ENCODE data around the gene CIB4. TPM values are rescaled to one million over a fixed set of nuclear protein-coding genes. Genes with fewer than 3 reads are reported as not detected.

CIB4 gene
- total RNA-seq, 1 experiment from 2014 or later, result not detected

DNA sequence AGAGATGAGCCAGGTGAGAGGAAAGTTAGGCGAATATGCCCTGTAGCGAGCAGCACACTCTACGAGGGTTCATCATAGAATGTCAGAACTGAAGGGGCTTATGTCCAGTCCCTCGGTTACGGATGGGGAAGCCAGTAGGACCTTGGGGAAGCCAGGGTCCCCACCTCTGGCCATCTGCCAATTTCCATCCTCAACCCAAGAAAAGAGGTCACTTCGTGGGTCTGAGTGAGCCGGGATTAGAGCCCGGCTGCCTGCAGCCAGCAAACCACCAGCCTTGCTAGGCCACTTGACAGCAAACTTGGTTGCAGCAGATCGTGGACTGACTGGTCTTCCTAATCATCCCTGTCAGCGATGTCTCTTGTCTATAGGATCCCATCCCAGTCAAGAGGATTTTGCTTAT is 11.4 kb downstream of the CIB4 start:
- no peaks in the 10 kb centered on the region for H3K27me3 ChIP-seq (replicated peaks; ENCODE audit: insufficient read depth, low read depth, low read length, poor library complexity)
- CTCF ChIA-PET, result no interaction called here
- no peak overlapping the region for H3K4me3 ChIP-seq (ENCODE audit: low read depth, low read length, poor library complexity, severe bottlenecking)
- H3K36me3 ChIP-seq (ENCODE audit: insufficient read depth, low read length, poor library complexity, severe bottlenecking), result no peaks in the 10 kb centered on the region
- no peak for DNase-seq (ENCODE audit: low spot score)
- no peak overlapping the region for H3K27ac ChIP-seq (ENCODE audit: low read depth, low read length, poor library complexity, severe bottlenecking)
- H3K4me1 ChIP-seq (ENCODE audit: insufficient read depth, low read length, poor library complexity, severe bottlenecking), result no peaks in the 10 kb centered on the region
- intact Hi-C loops (cut with micrococcal nuclease; ENCODE audit: unreplicated experiment), result no loop called here
- POLR2A ChIA-PET (ENCODE audit: low non-redundant PET), result no interaction called here
- no TSS peak for BruUV-seq (replicated peaks)
- H3K9me3 ChIP-seq (ENCODE audit: low read depth, low read length, poor library complexity, severe bottlenecking), result no peaks in the 10 kb centered on the region
- TF ChIP-seq CTCF (conservative IDR thresholded peaks at IDR 0.05; ENCODE audit: low read depth, low read length), result no peak

- TF ChIP-seq EZH2 (IDR thresholded peaks at IDR 0.05; ENCODE audit: borderline replicate concordance, low read depth, low read length, poor library complexity, severe bottlenecking), result no peak
- no peak for TF ChIP-seq CTCF (conservative IDR thresholded peaks at IDR 0.05; ENCODE audit: low read depth, low read length)
- CTCF ChIA-PET, result no interaction called here
- no peaks in the 10 kb centered on the region for H3K36me3 ChIP-seq (ENCODE audit: insufficient read depth, low read length, poor library complexity, severe bottlenecking)
- BruUV-seq (replicated peaks), result no TSS peak
- H3K4me1 ChIP-seq (ENCODE audit: insufficient read depth, low read length, poor library complexity, severe bottlenecking), result no peaks in the 10 kb centered on the region
- intact Hi-C loops (cut with micrococcal nuclease; ENCODE audit: unreplicated experiment), result no loop called here
- H3K27me3 ChIP-seq (replicated peaks; ENCODE audit: insufficient read depth, low read depth, low read length, poor library complexity), result no peaks in the 10 kb centered on the region
- no peaks in the 10 kb centered on the region for H3K9me3 ChIP-seq (ENCODE audit: low read depth, low read length, poor library complexity, severe bottlenecking)
- no peak overlapping the region for H3K4me3 ChIP-seq (ENCODE audit: low read depth, low read length, poor library complexity, severe bottlenecking)
- no peak for DNase-seq (ENCODE audit: low spot score)
- no peak overlapping the region for H3K27ac ChIP-seq (ENCODE audit: low read depth, low read length, poor library complexity, severe bottlenecking)
- POLR2A ChIA-PET (ENCODE audit: low non-redundant PET), result no interaction called here
These were observed 11.9 kb downstream of the CIB4 start for GRCh38 chr2:26629346-26629630.

DNA sequence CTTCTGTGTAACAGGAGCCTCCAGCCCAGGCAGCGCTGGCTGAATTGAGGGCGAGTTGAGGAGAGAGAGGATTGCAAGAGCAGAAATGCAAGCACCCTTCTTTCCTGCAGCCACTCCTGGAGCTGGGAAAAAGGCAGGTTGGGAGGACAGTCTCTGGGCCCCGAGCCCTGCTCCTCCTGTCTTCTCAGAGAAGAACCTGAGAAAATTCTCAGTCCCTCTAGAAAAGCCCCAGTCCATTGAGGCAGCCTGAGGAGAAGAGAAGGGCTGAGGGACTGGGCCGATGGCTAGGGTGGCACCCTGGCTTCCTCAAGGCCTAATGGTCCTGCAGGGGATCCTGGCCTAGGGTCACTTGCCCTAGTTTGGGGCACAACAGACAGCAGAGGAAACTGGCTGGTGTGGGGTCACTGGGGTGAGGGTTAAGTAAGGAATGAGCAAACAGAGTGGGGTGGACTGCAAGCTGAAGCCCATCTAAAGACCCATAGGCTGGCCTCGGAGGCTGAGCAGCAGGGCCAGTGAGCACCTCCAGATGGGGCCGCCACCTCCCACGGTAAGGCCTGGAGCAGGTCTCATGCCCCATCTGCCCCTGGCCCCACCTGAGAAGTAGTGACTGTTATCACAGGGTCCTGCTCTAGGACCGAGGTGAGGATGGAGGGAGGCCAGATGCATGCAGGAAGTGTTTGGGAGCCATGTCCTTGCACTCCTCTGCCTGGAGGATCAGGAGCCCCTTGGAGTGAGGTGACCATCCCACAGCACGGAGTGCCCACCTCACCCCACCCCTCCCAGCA is 12.4 kb downstream of the CIB4 start:
- Histone ChIP-seq H3K4me1 (ENCODE audit: insufficient read depth, low read length, poor library complexity, severe bottlenecking) (no peaks in the 10 kb centered on the region), H3K36me3 (ENCODE audit: insufficient read depth, low read length, poor library complexity, severe bottlenecking) (no peaks in the 10 kb centered on the region), H3K27me3 (replicated peaks; ENCODE audit: insufficient read depth, low read depth, low read length, poor library complexity) (no peaks in the 10 kb centered on the region), H3K9me3 (ENCODE audit: low read depth, low read length, poor library complexity, severe bottlenecking) (no peaks in the 10 kb centered on the region), H3K27ac (ENCODE audit: low read depth, low read length, poor library complexity, severe bottlenecking) (no peak overlapping the region), H3K4me3 (ENCODE audit: low read depth, low read length, poor library complexity, severe bottlenecking) (no peak overlapping the region)
- CTCF ChIA-PET, result no interaction called here
- DNase-seq (ENCODE audit: low spot score), result no peak
- intact Hi-C loops (cut with micrococcal nuclease; ENCODE audit: unreplicated experiment), result no loop called here
- BruUV-seq (replicated peaks), result no TSS peak
- POLR2A ChIA-PET (ENCODE audit: low non-redundant PET), result no interaction called here
- TF ChIP-seq CTCF (conservative IDR thresholded peaks at IDR 0.05; ENCODE audit: low read depth, low read length) (no peak), EZH2 (IDR thresholded peaks at IDR 0.05; ENCODE audit: borderline replicate concordance, low read depth, low read length, poor library complexity, severe bottlenecking) (no peak)
